IMR-90 (cell line): ENCODE results near the gene CAPZA1. TPM values are rescaled to one million over a fixed set of nuclear protein-coding genes. Genes with fewer than 3 reads are reported as not detected.

ENCODE experiments used
- ATAC-seq: fragments of 200-7000 bp; cut with Tn5 transposase; 2 replicates; pipeline ENCODE4 v1.9.1; 2020; ENCODE audit warnings: low read depth, mild to moderate bottlenecking, moderate library complexity
- BruUV-seq: library from RNA; stranded (reverse); fragments of 400-500 nt; replicated peaks from 2 replicates; lab custom pipeline; 2021; lab: Mats Ljungman, UMichigan
- CTCF ChIA-PET: fragments of 300-600 bp; formaldehyde crosslinking; extraction: SDS; loops from one replicate; lab custom pipeline; 2021; ENCODE audit warnings: antibody characterized with exemption; lab: Yijun Ruan, JAX
- POLR2A ChIA-PET: fragments of 300-600 bp; sonication (Branson Sonifier 250); formaldehyde crosslinking; loops from one replicate; lab custom pipeline; 2022; ENCODE audit warnings: antibody characterized with exemption; ENCODE audit not compliant: unreplicated experiment; lab: Charles Lee
- DNase-seq: peaks from one replicate; pipeline ENCODE4 v3.0.0; 2013
- H2AFZ ChIP-seq: replicated peaks from 2 replicates; pipeline ENCODE3; 2013; ENCODE audit warnings: low read length, mild to moderate bottlenecking; ENCODE audit not compliant: poor library complexity
- H2AK5ac ChIP-seq: 2 replicates; pipeline ENCODE4 v1.6.1; 2013; ENCODE audit warnings: low read depth, low read length, inconsistent platforms
- H2AK9ac ChIP-seq: replicated peaks from 2 replicates; pipeline ENCODE3; 2013; ENCODE audit warnings: mild to moderate bottlenecking, low read depth, low read length, moderate library complexity; ENCODE audit not compliant: poor library complexity
- H2BK120ac ChIP-seq: 2 replicates; pipeline ENCODE4 v1.6.1; 2013; ENCODE audit warnings: low read depth, low read length, inconsistent platforms
- H2BK15ac ChIP-seq: 3 replicates; pipeline ENCODE4 v1.6.1; 2013; ENCODE audit warnings: low read depth, low read length, inconsistent platforms
- H2BK20ac ChIP-seq: 2 replicates; pipeline ENCODE4 v1.6.1; 2013; ENCODE audit warnings: low read depth, mild to moderate bottlenecking, inconsistent platforms, low read length, moderate library complexity
- H2BK5ac ChIP-seq: 2 replicates; pipeline ENCODE4 v1.6.1; 2013; ENCODE audit warnings: mild to moderate bottlenecking, low read depth, low read length, inconsistent platforms; ENCODE audit not compliant: poor library complexity, severe bottlenecking
- H3K14ac ChIP-seq: replicated peaks from 2 replicates; pipeline ENCODE4 v1.6.1; 2013; ENCODE audit warnings: low read depth, low read length, inconsistent platforms
- H3K18ac ChIP-seq: 2 replicates; pipeline ENCODE4 v1.6.1; 2013; ENCODE audit warnings: low read depth, low read length, control low read depth
- H3K23ac ChIP-seq: 2 replicates; pipeline ENCODE4 v1.6.1; 2013; ENCODE audit warnings: low read depth, low read length, inconsistent platforms
- H3K27ac ChIP-seq: 2 replicates; pipeline ENCODE4 v1.5.1; 2013; ENCODE audit warnings: mild to moderate bottlenecking, control low read depth, low read length; ENCODE audit not compliant: insufficient read depth
- H3K27me3 ChIP-seq: 2 replicates; pipeline ENCODE4 v1.6.1; 2013; ENCODE audit warnings: low read length; ENCODE audit not compliant: control insufficient read depth, insufficient read depth
- H3K36me3 ChIP-seq: 2 replicates; pipeline ENCODE4 v1.6.1; 2013; ENCODE audit warnings: low read length, mixed read lengths; ENCODE audit not compliant: control insufficient read depth, insufficient read depth
- H3K4ac ChIP-seq: 2 replicates; pipeline ENCODE4 v1.6.1; 2013; ENCODE audit warnings: low read depth, low read length, inconsistent platforms
- H3K4me1 ChIP-seq: 2 replicates; pipeline ENCODE4 v1.6.1; 2013; ENCODE audit warnings: low read length, mixed read lengths; ENCODE audit not compliant: control insufficient read depth, insufficient read depth
- H3K4me2 ChIP-seq: 2 replicates; pipeline ENCODE4 v1.6.1; 2013; ENCODE audit warnings: low read depth, mild to moderate bottlenecking, control low read depth, low read length, moderate library complexity
- H3K4me3 ChIP-seq: 2 replicates; pipeline ENCODE4 v1.5.1; 2013; ENCODE audit warnings: low read depth, mild to moderate bottlenecking, control low read depth, low read length, moderate library complexity; ENCODE audit not compliant: insufficient read depth
- H3K56ac ChIP-seq: 2 replicates; pipeline ENCODE4 v1.6.1; 2013; ENCODE audit warnings: low read length, inconsistent platforms; ENCODE audit not compliant: insufficient read depth; ENCODE audit errors: extremely low read depth
- H3K79me1 ChIP-seq, 2 experiments: 2 replicates each; pipeline ENCODE4 v1.6.1; 2013; ENCODE audit warnings: low read length in 2 of 2, inconsistent platforms in 1 of 2, low read depth in 1 of 2
- H3K9ac ChIP-seq: 2 replicates; pipeline ENCODE4 v1.6.1; 2013; ENCODE audit warnings: low read depth, low read length, control low read depth
- H3K9me1 ChIP-seq: 2 replicates; pipeline ENCODE4 v1.6.1; 2013; ENCODE audit warnings: low read length, inconsistent platforms; ENCODE audit not compliant: insufficient read depth
- H3K9me3 ChIP-seq: 2 replicates; pipeline ENCODE4 v1.6.1; 2013; ENCODE audit warnings: low read length; ENCODE audit not compliant: control insufficient read depth, insufficient read depth
- H4K20me1 ChIP-seq: 2 replicates; pipeline ENCODE4 v1.6.1; 2013; ENCODE audit warnings: low read length, inconsistent platforms; ENCODE audit not compliant: insufficient read depth
- H4K5ac ChIP-seq: 2 replicates; pipeline ENCODE4 v1.6.1; 2013; ENCODE audit warnings: mild to moderate bottlenecking, low read depth, low read length, control low read depth
- H4K8ac ChIP-seq, 2 experiments: 2 replicates each; pipeline ENCODE4 v1.6.1; 2013; ENCODE audit warnings: low read depth in 2 of 2, low read length in 2 of 2, control low read depth in 1 of 2, inconsistent platforms in 1 of 2
- H4K91ac ChIP-seq: 2 replicates; pipeline ENCODE4 v1.6.1; 2013; ENCODE audit warnings: low read depth, low read length, inconsistent platforms; ENCODE audit not compliant: insufficient read depth
- BHLHE40 ChIP-seq: fragments of 150-350 bp; IDR thresholded peaks from 2 replicates; pipeline ENCODE4 v1.6.1; 2016; ENCODE audit warnings: mild to moderate bottlenecking, low read depth, low read length
- CHD1 ChIP-seq: IDR thresholded peaks from 2 replicates; pipeline ENCODE4 v1.6.1; 2012; ENCODE audit warnings: low read depth, low read length, improper control_type of control experiment
- CTCF ChIP-seq: conservative IDR thresholded peaks from 2 replicates; pipeline ENCODE4 v1.5.1; 2012; ENCODE audit warnings: mild to moderate bottlenecking, low read depth, low read length, improper control_type of control experiment
- FOS ChIP-seq: fragments of 150-350 bp; IDR thresholded peaks from 2 replicates; pipeline ENCODE4 v1.6.1; 2016; ENCODE audit warnings: low read depth, low read length
- MAFK ChIP-seq: IDR thresholded peaks from 2 replicates; pipeline ENCODE4 v1.6.1; 2012; ENCODE audit warnings: low read depth, low read length, improper control_type of control experiment
- MAZ ChIP-seq: IDR thresholded peaks from 2 replicates; pipeline ENCODE4 v1.6.1; 2012; ENCODE audit warnings: low read depth, mild to moderate bottlenecking, low read length, improper control_type of control experiment, moderate library complexity, borderline replicate concordance
- MXI1 ChIP-seq: IDR thresholded peaks from 2 replicates; pipeline ENCODE4 v1.6.1; 2012; ENCODE audit warnings: low read depth, mild to moderate bottlenecking, low read length, moderate library complexity, borderline replicate concordance
- NFE2L2 ChIP-seq: fragments of 150-350 bp; IDR thresholded peaks from 2 replicates; pipeline ENCODE4 v1.6.1; 2016; ENCODE audit warnings: low read depth, mild to moderate bottlenecking, low read length
- POLR2A ChIP-seq: IDR thresholded peaks from 2 replicates; pipeline ENCODE4 v1.6.1; 2012; ENCODE audit warnings: mild to moderate bottlenecking, low read depth, low read length
- RAD21 ChIP-seq: IDR thresholded peaks from 2 replicates; pipeline ENCODE4 v1.6.1; 2012; ENCODE audit warnings: low read length, improper control_type of control experiment
- RCOR1 ChIP-seq: IDR thresholded peaks from 2 replicates; pipeline ENCODE4 v1.6.1; 2012; ENCODE audit warnings: mild to moderate bottlenecking, low read length, improper control_type of control experiment; ENCODE audit not compliant: insufficient replicate concordance
- RFX5 ChIP-seq: IDR thresholded peaks from 2 replicates; pipeline ENCODE4 v1.8.0; 2012; ENCODE audit warnings: low read depth, mild to moderate bottlenecking, low read length, moderate library complexity
- SMC3 ChIP-seq: fragments of 150-350 bp; IDR thresholded peaks from 2 replicates; pipeline ENCODE4 v1.6.1; 2016; ENCODE audit warnings: low read depth, mild to moderate bottlenecking, antibody characterized with exemption, low read length, moderate library complexity
- WGBS, 2 experiments: methylation state at CpG; one replicate each; pipeline versions ENCODE4 v1.1.5 to v1.1.7; 2013; ENCODE audit warnings: missing lambda C conversion rate in 2 of 2; ENCODE audit not compliant: insufficient read length in 1 of 2; ENCODE audit errors: extremely low coverage in 2 of 2; 5-methylcytosine and 5-hydroxymethylcytosine counted together
- dilution Hi-C: fragments of 300-500 bp; cut with HindIII; formaldehyde crosslinking; loops from one replicate; pipeline ENCODE4 v1.14.3; 2018; ENCODE audit warnings: low sequenced_read_pairs; ENCODE audit not compliant: unreplicated experiment
- in situ Hi-C: fragments of 300-500 bp; cut with MboI; formaldehyde crosslinking; loops from 3 replicates; pipeline ENCODE4 v1.14.3; 2019; ENCODE audit warnings: low sequenced_read_pairs, inconsistent platforms, mixed read lengths
- intact Hi-C: fragments of 100-400 bp; cut with micrococcal nuclease; formaldehyde crosslinking; loops from 2 replicates; pipeline ENCODE4 v1.10.0; 2022
- polyA plus RNA-seq, 3 experiments: library from polyadenylated mRNA; depleted of rRNA; stranded (reverse); fragments of >200 nt; gene quantifications; 2 replicates each; pipeline ENCODE4 v1.2.3, GENCODE V29; 2012; ENCODE audit warnings: low replicate concordance in 1 of 3
- total RNA-seq: library from RNA; depleted of rRNA; stranded (reverse); fragments of >200 nt; gene quantifications from 2 replicates; pipeline ENCODE4 v1.2.3, GENCODE V29; 2012
- TF ChIP-seq, protein P1 (sequence below): fragments of 150-350 bp; IDR thresholded peaks from 2 replicates; pipeline ENCODE4 v1.6.1; 2016; ENCODE audit warnings: low read depth, mild to moderate bottlenecking, low read length, moderate library complexity, borderline replicate concordance

CAPZA1 gene
- total and polyA plus RNA-seq, 2 of the 4 experiments (the other 2 are of a cell fraction): 108 to 262 TPM

- H3K14ac ChIP-seq: no peak overlapping the region
- H4K91ac ChIP-seq: no peak overlapping the region
- H3K27ac ChIP-seq: no peak overlapping the region
- no peak overlapping the region for H2BK15ac ChIP-seq
- BruUV-seq: no TSS peak
- no peak overlapping the region for H3K4me3 ChIP-seq
- no peak overlapping the region for H3K18ac ChIP-seq
- no peak overlapping the region for H4K8ac ChIP-seq
- 0 out of 2 replicates have a peak overlapping the region, but pooled peaks have one; percentile 60 for H3K23ac ChIP-seq
- H3K9ac ChIP-seq: no peak overlapping the region
- no peak overlapping the region for H2AFZ ChIP-seq
- peaks cover 21% of the 10 kb centered on the region for H3K9me1 ChIP-seq
- no peak for ATAC-seq
- H3K36me3 ChIP-seq: peaks cover 27% of the 10 kb centered on the region
- H2BK5ac ChIP-seq: no peak overlapping the region
- no peak overlapping the region for H3K4me2 ChIP-seq
- no peak overlapping the region for H3K4ac ChIP-seq
- ChIA-PET CTCF (no interaction called here), POLR2A (no interaction called here)
- no peaks in the 10 kb centered on the region for H3K9me3 ChIP-seq
- intact Hi-C loops (no loop called here), dilution Hi-C loops (no loop called here), in situ Hi-C loops (no loop called here)
- H2AK9ac ChIP-seq: no peak overlapping the region
- DNase-seq: no peak
- no peak overlapping the region for H3K56ac ChIP-seq
- no peak for TF ChIP-seq POLR2A
- TF ChIP-seq RCOR1: no peak
- no peak for TF ChIP-seq RFX5
- TF ChIP-seq BHLHE40: no peak
- TF ChIP-seq, protein P1, sequence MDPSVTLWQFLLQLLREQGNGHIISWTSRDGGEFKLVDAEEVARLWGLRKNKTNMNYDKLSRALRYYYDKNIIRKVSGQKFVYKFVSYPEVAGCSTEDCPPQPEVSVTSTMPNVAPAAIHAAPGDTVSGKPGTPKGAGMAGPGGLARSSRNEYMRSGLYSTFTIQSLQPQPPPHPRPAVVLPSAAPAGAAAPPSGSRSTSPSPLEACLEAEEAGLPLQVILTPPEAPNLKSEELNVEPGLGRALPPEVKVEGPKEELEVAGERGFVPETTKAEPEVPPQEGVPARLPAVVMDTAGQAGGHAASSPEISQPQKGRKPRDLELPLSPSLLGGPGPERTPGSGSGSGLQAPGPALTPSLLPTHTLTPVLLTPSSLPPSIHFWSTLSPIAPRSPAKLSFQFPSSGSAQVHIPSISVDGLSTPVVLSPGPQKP: no peak
- TF ChIP-seq MAZ: no peak
- TF ChIP-seq MAFK: no peak
- no peak for TF ChIP-seq NFE2L2
- no peak for TF ChIP-seq CHD1
- TF ChIP-seq FOS: no peak
- TF ChIP-seq SMC3: no peak
- TF ChIP-seq RAD21: no peak
- TF ChIP-seq MXI1: no peak
- TF ChIP-seq CTCF: no peak
- peaks cover 3% of the 10 kb centered on the region for H3K4me1 ChIP-seq
- H3K79me1 ChIP-seq: peaks cover 18 to 66% of the 10 kb centered on the region in 2 experiments
- no peaks in the 10 kb centered on the region for H3K27me3 ChIP-seq
- 89% methylated on average over 4 of the region's 13 CpGs; no CpG with 5 or more reads in 1 of the 2 experiments for WGBS, 2 experiments
- H2BK120ac ChIP-seq: no peak overlapping the region
- no peak overlapping the region for H4K5ac ChIP-seq
- no peak overlapping the region for H2BK20ac ChIP-seq
- peak overlapping the region; percentile 43; the same call in 1 of the 2 replicates for H2AK5ac ChIP-seq
- peaks cover 15% of the 10 kb centered on the region; the same call in 1 of the 2 replicates for H4K20me1 ChIP-seq
Observed at GRCh38 chr1:112687785-112688496, 68.3 kb downstream of the CAPZA1 start.
